HG02678 (cell line): ENCODE data around the gene RUSF1.
"Not testable (repeated sequence)": the region's sequence is repeated elsewhere in the genome, so short reads cannot be mapped to it uniquely, and the experiment has no call there.

Experiments used
- ATAC-seq: cut with Tn5 transposase; IDR thresholded peaks from one replicate; pipeline ENCODE4 v1.9.1; 2021; ENCODE audit warnings: mild to moderate bottlenecking, moderate library complexity; ENCODE audit not compliant: unreplicated experiment

Gene RUSF1

GRCh38 chr16:31487720-31488467 lies 20.3 kb downstream of the RUSF1 start:
- peak; percentile 89 for ATAC-seq

- ATAC-seq: no peak
Measured at GRCh38 chr16:31487071-31487719, 21.0 kb downstream of the RUSF1 start.

DNA sequence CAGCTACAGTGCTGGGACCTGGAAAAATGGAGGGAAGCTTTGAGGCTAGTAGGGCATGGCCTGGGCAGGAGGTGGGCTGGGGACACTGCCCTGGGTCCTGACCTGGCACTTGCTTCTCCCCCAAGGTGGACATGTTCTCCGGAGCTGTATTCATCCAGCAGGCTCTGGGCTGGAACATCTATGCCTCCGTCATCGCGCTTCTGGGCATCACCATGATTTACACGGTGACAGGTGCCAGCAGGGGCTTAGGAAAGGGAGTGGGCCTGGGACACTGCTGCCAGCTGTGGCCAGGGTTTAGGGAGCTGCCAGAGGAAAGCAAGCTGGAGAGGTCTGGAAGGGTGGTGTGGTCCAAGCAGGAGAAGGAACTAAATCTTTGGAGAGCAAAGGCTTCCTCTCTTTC lies 22.1 kb downstream of the RUSF1 start:
- no peak for ATAC-seq

DNA sequence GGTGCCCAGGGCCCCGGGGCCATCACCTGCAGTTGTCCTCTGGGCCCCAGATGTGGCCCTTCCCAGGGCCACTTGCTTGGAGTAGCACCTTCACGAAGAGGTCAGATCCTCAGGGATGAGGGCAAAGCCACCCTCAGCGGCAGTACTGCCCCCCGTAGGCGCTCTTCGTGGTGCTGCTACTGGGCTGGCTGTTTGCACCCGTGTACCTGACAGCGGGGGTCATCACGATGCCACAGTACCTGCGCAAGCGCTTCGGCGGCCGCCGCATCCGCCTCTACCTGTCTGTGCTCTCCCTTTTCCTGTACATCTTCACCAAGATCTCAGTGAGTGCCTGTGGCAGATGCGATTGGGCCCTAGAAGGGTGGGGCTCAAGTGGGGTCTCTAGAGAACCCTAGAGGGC lies 22.6 kb downstream of the RUSF1 start:
- no peak for ATAC-seq

GRCh38 chr16:31484491-31485171 lies 23.6 kb downstream of the RUSF1 start:
- no peak for ATAC-seq

- ATAC-seq: not testable (repeated sequence)
Measured at GRCh38 chr16:31484048-31484447, 24.1 kb downstream of the RUSF1 start.

DNA sequence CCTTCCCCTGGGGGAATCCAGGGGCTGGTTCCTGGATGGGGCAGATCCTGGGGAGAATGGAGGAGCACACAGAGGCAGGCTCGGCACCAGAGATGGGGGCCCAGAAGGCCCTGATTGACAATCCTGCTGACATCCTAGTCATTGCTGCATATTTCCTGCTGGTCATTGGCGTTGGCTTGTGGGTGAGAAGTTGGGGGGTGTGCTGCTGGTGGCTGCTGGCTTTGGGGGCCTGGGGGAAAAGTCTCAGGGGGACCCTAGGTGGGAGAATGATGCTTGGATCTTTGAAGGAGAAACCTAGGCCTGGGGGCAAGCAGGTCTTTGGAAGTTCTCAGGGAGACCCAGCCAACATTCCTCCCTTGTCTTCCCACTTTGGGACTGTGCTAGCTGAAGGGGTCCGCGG lies 25.1 kb downstream of the RUSF1 start, which contains the start of gene SLC5A2:
Gene SLC5A2 (plus strand): TSS at position 43 of the 400 bp plus-strand sequence. CDS start 14 bp downstream, at position 57.
- no peak for ATAC-seq

GRCh38 chr16:31480851-31481536 lies 27.2 kb downstream of the RUSF1 start:
- ATAC-seq: no peak

DNA sequence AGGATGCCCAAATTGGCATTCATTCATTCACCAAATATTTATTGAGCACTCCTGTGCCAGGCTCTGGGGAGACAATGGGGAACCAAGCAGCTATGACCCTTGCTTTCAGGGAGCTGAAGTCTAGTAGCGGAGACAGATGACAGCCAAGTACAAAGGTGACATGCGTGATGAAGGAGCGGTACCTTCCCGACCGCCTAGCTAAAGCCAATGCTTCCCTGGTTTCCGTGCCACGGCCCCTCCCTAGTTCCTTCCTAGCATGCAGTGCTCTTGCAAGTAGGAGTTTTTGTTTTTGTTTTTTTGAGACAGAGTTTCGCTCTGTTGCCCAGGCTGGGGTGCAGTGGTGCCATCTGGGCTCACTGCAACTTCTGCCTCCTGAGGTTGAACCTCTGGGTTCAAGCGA lies 28.4 kb downstream of the RUSF1 start:
- ATAC-seq: no peak

DNA sequence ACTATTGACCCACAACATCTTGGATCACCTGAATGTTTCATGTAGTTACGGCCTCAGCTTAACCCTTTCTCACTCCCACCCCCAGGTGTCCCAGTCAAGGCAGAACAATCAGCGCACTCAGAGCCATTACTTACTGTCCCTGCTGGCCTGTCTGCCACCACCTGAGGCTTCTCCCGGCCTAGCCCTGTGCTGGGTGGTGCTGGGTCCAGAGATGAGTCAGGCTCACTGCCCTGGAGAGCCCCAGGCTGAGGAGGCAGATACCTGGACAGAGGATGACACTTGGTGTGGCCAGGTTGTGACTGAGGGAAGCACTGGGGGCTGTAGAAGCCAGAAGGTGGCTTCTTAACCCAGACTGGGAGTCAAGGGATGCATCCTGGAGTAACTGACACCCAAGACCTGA lies 29.2 kb downstream of the RUSF1 start:
- no peak for ATAC-seq

- ATAC-seq: peak; percentile 36
Measured at GRCh38 chr16:31477220-31478216, 30.7 kb downstream of the RUSF1 start.

- peak; percentile 62 for ATAC-seq
Measured at GRCh38 chr16:31476303-31477219, 31.6 kb downstream of the RUSF1 start.

- no peak for ATAC-seq
Measured at GRCh38 chr16:31475946-31476302, 32.3 kb downstream of the RUSF1 start.

- ATAC-seq: no peak
Measured at GRCh38 chr16:31474773-31475738, 33.1 kb downstream of the RUSF1 start.

DNA sequence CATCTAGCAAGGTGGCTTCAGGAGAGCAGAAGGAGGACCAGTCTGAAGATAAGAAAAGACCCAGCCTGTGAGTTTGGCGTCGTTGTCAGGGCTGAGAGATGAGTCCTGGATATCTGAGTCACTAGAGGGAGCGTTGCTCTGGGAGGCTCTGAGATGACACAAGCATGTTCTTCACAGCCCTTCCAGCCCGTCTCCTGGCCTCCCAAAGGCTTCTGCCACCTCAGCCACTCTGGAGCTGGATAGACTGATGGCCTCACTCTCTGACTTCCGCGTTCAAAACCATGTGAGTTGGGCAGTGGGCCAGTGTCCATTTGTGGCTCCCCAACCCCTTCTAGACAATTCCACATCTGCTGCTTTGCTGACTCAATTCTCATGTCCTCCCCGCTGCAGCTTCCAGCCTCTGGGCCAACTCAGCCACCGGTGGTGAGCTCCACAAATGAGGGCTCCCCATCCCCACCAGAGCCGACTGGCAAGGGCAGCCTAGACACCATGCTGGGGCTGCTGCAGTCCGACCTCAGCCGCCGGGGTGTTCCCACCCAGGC lies 33.9 kb downstream of the RUSF1 start:
- no peak for ATAC-seq

- ATAC-seq: no peak
Measured at GRCh38 chr16:31473264-31473984, 34.8 kb downstream of the RUSF1 start.

GRCh38 chr16:31472709-31473203 lies 35.4 kb downstream of the RUSF1 start:
- ATAC-seq: peak; percentile 49
